HepG2 (cell line): ENCODE data around the gene HSPA1B. TPM values are rescaled to one million over a fixed set of nuclear protein-coding genes. Genes with fewer than 3 reads are reported as not detected.

ENCODE experiments used
- ATAD3A ChIP-seq: sonication (generic); formaldehyde crosslinking; IDR thresholded peaks from 2 replicates; pipeline ENCODE4 v1.4.0; 2020; ENCODE audit warnings: missing genetic modification reagents
- BCLAF1 ChIP-seq: fragments of 450-650 bp; IDR thresholded peaks from 2 replicates; pipeline ENCODE4 v1.6.1; 2017; ENCODE audit warnings: mild to moderate bottlenecking
- ESRRA ChIP-seq: sonication (generic); formaldehyde crosslinking; IDR thresholded peaks from 2 replicates; pipeline ENCODE4 v1.5.1; 2020; ENCODE audit warnings: mild to moderate bottlenecking, low read depth, missing genetic modification reagents
- NFKB2 ChIP-seq: sonication (generic); formaldehyde crosslinking; IDR thresholded peaks from 2 replicates; pipeline ENCODE4 v1.4.0; 2020; ENCODE audit warnings: missing genetic modification reagents, borderline replicate concordance
- RXRB ChIP-seq: IDR thresholded peaks from 2 replicates; pipeline ENCODE4 v1.6.1; 2016; ENCODE audit warnings: borderline replicate concordance, missing genetic modification reagents, missing compliant biosample characterization
- ZBTB37 ChIP-seq: sonication (generic); formaldehyde crosslinking; IDR thresholded peaks from 2 replicates; pipeline ENCODE4 v1.4.0; 2020; ENCODE audit warnings: mild to moderate bottlenecking, missing genetic modification reagents
- ZHX2 ChIP-seq, 2 experiments: sonication (generic) in 1 of 2; formaldehyde crosslinking in 1 of 2; IDR thresholded peaks; 2 replicates each; pipeline versions ENCODE4 v1.6.1 to v1.9.0; 2014 to 2022; ENCODE audit warnings: antibody characterized with exemption in 1 of 2, borderline replicate concordance in 1 of 2, inconsistent platforms in 1 of 2, low read depth in 1 of 2, missing genetic modification reagents in 1 of 2
- ZKSCAN1 ChIP-seq: fragments of 150-350 bp; IDR thresholded peaks from 2 replicates; pipeline ENCODE4 v1.6.1; 2014; ENCODE audit warnings: low read length
- ZNF276 ChIP-seq: sonication (generic); formaldehyde crosslinking; IDR thresholded peaks from 2 replicates; pipeline ENCODE4 v1.4.0; 2020; ENCODE audit warnings: mild to moderate bottlenecking, low read depth, missing genetic modification reagents
- ZNF501 ChIP-seq: sonication (generic); formaldehyde crosslinking; IDR thresholded peaks from 2 replicates; pipeline ENCODE4 v1.5.1; 2020; ENCODE audit warnings: mild to moderate bottlenecking, moderate library complexity, missing genetic modification reagents
- ZNF740 ChIP-seq: sonication (generic); formaldehyde crosslinking; IDR thresholded peaks from 2 replicates; pipeline ENCODE4 v1.4.0; 2020; ENCODE audit warnings: missing genetic modification reagents
- ZSCAN22 ChIP-seq: sonication (generic); formaldehyde crosslinking; IDR thresholded peaks from 2 replicates; pipeline ENCODE4 v1.4.0; 2020; ENCODE audit warnings: mild to moderate bottlenecking, missing genetic modification reagents
- ZUFSP ChIP-seq: sonication (generic); formaldehyde crosslinking; IDR thresholded peaks from 2 replicates; pipeline ENCODE4 v1.9.0; 2021; ENCODE audit warnings: missing genetic modification reagents, mild to moderate bottlenecking, borderline replicate concordance
- polyA plus RNA-seq, 8 experiments: library from polyadenylated mRNA; depleted of rRNA in 3 of 8; stranded (reverse) in 7 of 8; unstranded in 1 of 8; fragments of >200 nt; fragmentation: Illumina TruSeq in 4 of 8; extraction: Trizol in 4 of 8; gene quantifications; 2 replicates each; pipeline versions ENCODE4 v1.2.1 to v1.2.3, GENCODE V29; 2011 to 2016; ENCODE audit warnings: low read depth in 4 of 8, missing spikeins in 1 of 8, mixed read lengths in 1 of 8; ENCODE audit not compliant: insufficient read depth in 1 of 8
- total RNA-seq, 5 experiments: library from RNA; depleted of rRNA; stranded (reverse); fragments of >200 nt; fragmentation: Illumina TruSeq; extraction: Trizol; gene quantifications; 2 replicates each; pipeline ENCODE4 v1.2.3, GENCODE V29; 2016; ENCODE audit warnings: low read depth in 1 of 5

HSPA1B gene
- total and polyA plus RNA-seq, 2 of the 13 experiments (the other 11 are each of a cell fraction or from before 2014, with no cell fraction given), result 26.0 to 186 TPM

- TF ChIP-seq ZHX2 (IDR thresholded peaks at IDR 0.05; ENCODE audit: low read depth), result no peak
- TF ChIP-seq ZHX2 (CRISPR knock-in tag; IDR thresholded peaks at IDR 0.05; ENCODE audit: borderline replicate concordance), result no peak
- no peak for TF ChIP-seq NFKB2 (CRISPR knock-in tag)
- TF ChIP-seq ZUFSP (CRISPR knock-in tag), result no peak
- no peak for TF ChIP-seq ATAD3A (CRISPR knock-in tag)
- TF ChIP-seq ZNF501 (CRISPR knock-in tag), result no peak
- TF ChIP-seq ZNF276 (CRISPR knock-in tag), result no peak
- TF ChIP-seq BCLAF1, result no peak
- TF ChIP-seq ESRRA (CRISPR knock-in tag), result no peak
- no peak for TF ChIP-seq ZKSCAN1
- TF ChIP-seq ZSCAN22 (CRISPR knock-in tag), result no peak
- TF ChIP-seq ZBTB37 (CRISPR knock-in tag), result no peak
- TF ChIP-seq ZNF740 (CRISPR knock-in tag), result no peak
- TF ChIP-seq RXRB (CRISPR knock-in tag), result no peak
These were observed 37.3 kb downstream of the HSPA1B start (continued) for GRCh38 chr6:31864818-31865204.
